SK-N-SH (cell line): ENCODE data around the gene PLEKHM3. TPM values are rescaled to one million over a fixed set of nuclear protein-coding genes. Genes with fewer than 3 reads are reported as not detected.

ENCODE experiments used
- CTCF ChIA-PET: fragments of 300-600, 350-600 bp; formaldehyde crosslinking; extraction: SDS; loops from one replicate; lab custom pipeline; 2021; lab: Yijun Ruan, JAX
- POLR2A ChIA-PET: fragments of 350-600 bp; sonication (Branson Sonifier 250); formaldehyde crosslinking; extraction: SDS; loops from one replicate; lab custom pipeline; 2020; ENCODE audit warnings: antibody characterized with exemption, inconsistent platforms; lab: Yijun Ruan, JAX
- DNase-seq: peaks from one replicate; pipeline ENCODE4 v3.0.0; 2012
- H2AFZ ChIP-seq: fragments of 200-600 bp; sonication (generic); 2 replicates; pipeline ENCODE4 v1.8.1; 2016; ENCODE audit warnings: antibody characterized with exemption, mild to moderate bottlenecking, low read depth
- H3F3A ChIP-seq: fragments of 200-600 bp; sonication (generic); replicated peaks from 2 replicates; pipeline ENCODE3; 2016; ENCODE audit warnings: antibody characterized with exemption, mild to moderate bottlenecking; ENCODE audit not compliant: insufficient read depth
- H3K27ac ChIP-seq, 2 experiments: fragments of 200-500 bp in 1 of 2; fragments of 200-600 bp in 1 of 2; sonication (Bioruptor generic) in 1 of 2; sonication (generic), shearing (Covaris generic) in 1 of 2; 2 replicates each; pipeline versions ENCODE4 v1.5.1 to v1.6.1; 2014 to 2016; ENCODE audit warnings: low read depth in 2 of 2, inconsistent platforms in 1 of 2, low read length in 1 of 2, mild to moderate bottlenecking in 1 of 2, mixed read lengths in 1 of 2
- H3K27me3 ChIP-seq: fragments of 200-600 bp; sonication (generic), shearing (Covaris generic); 2 replicates; pipeline ENCODE4 v1.6.1; 2016; ENCODE audit warnings: mixed run types; ENCODE audit not compliant: insufficient read depth
- H3K36me3 ChIP-seq, 2 experiments: fragments of 200-500 bp in 1 of 2; fragments of 200-600 bp in 1 of 2; sonication (Bioruptor generic) in 1 of 2; sonication (generic) in 1 of 2; replicated peaks in 1 of 2; 2 replicates each; pipeline versions ENCODE3 to v1.5.1; 2014 to 2016; ENCODE audit warnings: low read length in 1 of 2, mild to moderate bottlenecking in 1 of 2; ENCODE audit not compliant: insufficient read depth in 2 of 2, control insufficient read depth in 1 of 2
- H3K4me1 ChIP-seq, 2 experiments: fragments of 200-500 bp in 1 of 2; fragments of 200-600 bp in 1 of 2; sonication (Bioruptor generic) in 1 of 2; sonication (generic), shearing (Covaris generic) in 1 of 2; 2 replicates each; pipeline versions ENCODE4 v1.5.1 to v1.6.1; 2014 to 2016; ENCODE audit warnings: low read depth in 1 of 2, low read length in 1 of 2, mixed run types in 1 of 2; ENCODE audit not compliant: insufficient read depth in 2 of 2, control insufficient read depth in 1 of 2
- H3K4me2 ChIP-seq: fragments of 200-600 bp; sonication (generic), shearing (Covaris generic); 2 replicates; pipeline ENCODE4 v1.6.1; 2017; ENCODE audit warnings: mixed run types
- H3K4me3 ChIP-seq, 2 experiments: fragments of 200-500 bp in 1 of 2; fragments of 200-600 bp in 1 of 2; sonication (Bioruptor generic) in 1 of 2; sonication (generic), shearing (Covaris generic) in 1 of 2; 2 replicates each; pipeline versions ENCODE4 v1.5.1 to v1.8.1; 2014 to 2016; ENCODE audit warnings: low read depth in 2 of 2, inconsistent platforms in 1 of 2, low read length in 1 of 2, mild to moderate bottlenecking in 1 of 2, mixed read lengths in 1 of 2, moderate library complexity in 1 of 2
- H3K79me2 ChIP-seq: fragments of 200-600 bp; sonication (generic); 2 replicates; pipeline ENCODE4 v1.8.1; 2017; ENCODE audit warnings: mild to moderate bottlenecking; ENCODE audit not compliant: insufficient read depth
- H3K9ac ChIP-seq: fragments of 200-600 bp; sonication (generic); 2 replicates; pipeline ENCODE4 v1.6.1; 2017; ENCODE audit warnings: mixed run types
- H3K9me2 ChIP-seq: fragments of 200-600 bp; sonication (generic); 2 replicates; pipeline ENCODE4 v1.6.1; 2017; ENCODE audit warnings: mixed run types
- H3K9me3 ChIP-seq: fragments of 200-600 bp; sonication (generic); 2 replicates; pipeline ENCODE4 v1.6.1; 2017; ENCODE audit warnings: mixed run types, mild to moderate bottlenecking, moderate library complexity
- H4K20me1 ChIP-seq: fragments of 200-600 bp; sonication (generic); 2 replicates; pipeline ENCODE4 v1.6.1; 2017; ENCODE audit warnings: mild to moderate bottlenecking, mixed run types; ENCODE audit not compliant: insufficient read depth
- CHD2 ChIP-seq: fragments of 150-350 bp; IDR thresholded peaks from 2 replicates; pipeline ENCODE4 v1.6.1; 2018; ENCODE audit warnings: low read length; ENCODE audit not compliant: partially characterized antibody
- FOXM1 ChIP-seq: IDR thresholded peaks from 2 replicates; pipeline ENCODE4 v1.4.0; 2012; ENCODE audit warnings: low read depth, mild to moderate bottlenecking
- GABPA ChIP-seq: IDR thresholded peaks from 2 replicates; pipeline ENCODE4 v1.4.0; 2012; ENCODE audit warnings: low read depth, mild to moderate bottlenecking
- JUND ChIP-seq: IDR thresholded peaks from 2 replicates; pipeline ENCODE4 v1.4.0; 2012
- MXI1 ChIP-seq: IDR thresholded peaks from 2 replicates; pipeline ENCODE4 v1.6.1; 2012; ENCODE audit warnings: mild to moderate bottlenecking, low read depth, low read length, improper control_type of control experiment
- POLR2AphosphoS5 ChIP-seq: IDR thresholded peaks from 2 replicates; pipeline ENCODE4 v1.6.1; 2012; ENCODE audit warnings: low read depth, low read length
- RFX5 ChIP-seq: IDR thresholded peaks from 2 replicates; pipeline ENCODE4 v1.6.1; 2012; ENCODE audit warnings: mild to moderate bottlenecking, improper control_type of control experiment, low read length
- SIN3A ChIP-seq: IDR thresholded peaks from 2 replicates; pipeline ENCODE4 v1.6.1; 2012; ENCODE audit warnings: low read depth, mild to moderate bottlenecking, low read length, moderate library complexity, borderline replicate concordance
- TCF12 ChIP-seq: IDR thresholded peaks from 2 replicates; pipeline ENCODE4 v1.4.0; 2012
- YY1 ChIP-seq: IDR thresholded peaks from 2 replicates; pipeline ENCODE4 v1.4.0; 2012; ENCODE audit warnings: low read depth, mild to moderate bottlenecking
- ZBTB33 ChIP-seq: IDR thresholded peaks from 2 replicates; pipeline ENCODE4 v1.4.0; 2012; ENCODE audit warnings: low read depth, borderline replicate concordance
- WGBS: methylation state at CpG from one replicate; pipeline ENCODE4 v1.1.6; 2017; ENCODE audit warnings: low lambda C conversion rate; 5-methylcytosine and 5-hydroxymethylcytosine counted together
- polyA plus RNA-seq, 3 experiments: library from polyadenylated mRNA; depleted of rRNA; stranded (reverse); fragments of >200 nt; gene quantifications; 2 replicates each; pipeline ENCODE4 v1.2.3, GENCODE V29; 2012
- TF ChIP-seq, protein P1 (sequence below): fragments of 200-600 bp; sonication (generic); IDR thresholded peaks from 2 replicates; pipeline ENCODE4 v1.6.1; 2017; ENCODE audit warnings: antibody characterized with exemption, mild to moderate bottlenecking, moderate library complexity
- TF ChIP-seq, protein P2 (sequence below): IDR thresholded peaks from 2 replicates; pipeline ENCODE4; 2012
- TF ChIP-seq, protein P3 (sequence below): fragments of 150-350 bp; IDR thresholded peaks from 2 replicates; pipeline ENCODE4 v1.6.1; 2016; ENCODE audit warnings: mild to moderate bottlenecking, low read depth, low read length
- TF ChIP-seq, protein P4 (sequence below): IDR thresholded peaks from 2 replicates; pipeline ENCODE4 v1.6.1; 2012; ENCODE audit warnings: mild to moderate bottlenecking, low read depth, low read length, moderate library complexity

PLEKHM3 gene
- polyA plus RNA-seq, 1 of the 3 experiments (the other 2 are of a cell fraction) = 1.9 TPM

DNA sequence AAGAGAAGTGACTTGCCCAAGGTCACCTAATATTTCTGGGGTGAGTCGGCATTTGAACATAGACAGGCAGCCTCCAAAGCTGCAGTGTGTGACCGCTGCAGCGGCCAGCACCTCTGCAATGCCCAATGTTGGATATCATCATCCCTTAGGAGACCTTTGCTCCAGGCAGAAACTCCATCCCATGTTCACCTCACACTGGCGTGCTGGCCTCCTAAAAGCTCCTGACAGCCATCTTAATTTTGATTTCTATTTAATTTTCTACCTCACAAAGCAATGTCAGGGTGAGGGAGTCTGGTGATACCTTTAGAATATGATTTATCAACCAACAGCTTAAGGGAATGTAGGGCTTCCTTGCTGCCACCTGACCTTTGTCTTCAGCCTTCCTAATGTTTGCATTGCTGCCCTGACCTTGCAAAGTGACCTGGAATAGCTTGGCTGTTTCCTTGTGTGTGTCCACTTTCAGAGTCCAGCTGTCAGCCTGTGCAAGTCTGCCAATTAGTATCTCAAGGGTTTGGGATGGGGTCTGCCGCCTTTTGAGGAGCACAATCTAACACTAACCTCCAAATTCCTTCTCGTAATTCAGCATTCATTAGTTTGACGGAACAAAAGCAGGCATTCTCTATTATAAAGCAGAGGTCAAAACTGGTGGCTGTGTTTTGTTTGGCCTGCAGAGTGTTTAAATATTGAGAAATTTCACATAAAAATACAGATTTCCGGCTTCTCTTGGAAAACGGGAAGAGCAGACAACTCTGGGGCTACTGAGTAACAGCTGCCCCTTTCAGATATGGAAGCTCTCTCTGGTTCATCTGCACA lies 127.6 kb downstream of the PLEKHM3 start:
- no peak for DNase-seq
- WGBS = 96% methylated on average over 8 of the region's 9 CpGs
- Histone ChIP-seq H3F3A (no peaks in the 10 kb centered on the region), H3K36me3 (no peaks in the 10 kb centered on the region), H3K27me3 (no peaks in the 10 kb centered on the region), H3K9me3 (no peaks in the 10 kb centered on the region), H3K27ac (no peak overlapping the region), H3K4me1 (peaks cover 0 to 3% of the 10 kb centered on the region in 2 experiments; a peak in 1 of 4 replicates), H3K9me2 (no peaks in the 10 kb centered on the region), H2AFZ (no peak overlapping the region), H3K4me2 (no peak overlapping the region), H3K4me3 (no peak overlapping the region), H4K20me1 (no peaks in the 10 kb centered on the region), H3K79me2 (no peaks in the 10 kb centered on the region), H3K9ac (no peak overlapping the region)
- TF ChIP-seq, protein P1, sequence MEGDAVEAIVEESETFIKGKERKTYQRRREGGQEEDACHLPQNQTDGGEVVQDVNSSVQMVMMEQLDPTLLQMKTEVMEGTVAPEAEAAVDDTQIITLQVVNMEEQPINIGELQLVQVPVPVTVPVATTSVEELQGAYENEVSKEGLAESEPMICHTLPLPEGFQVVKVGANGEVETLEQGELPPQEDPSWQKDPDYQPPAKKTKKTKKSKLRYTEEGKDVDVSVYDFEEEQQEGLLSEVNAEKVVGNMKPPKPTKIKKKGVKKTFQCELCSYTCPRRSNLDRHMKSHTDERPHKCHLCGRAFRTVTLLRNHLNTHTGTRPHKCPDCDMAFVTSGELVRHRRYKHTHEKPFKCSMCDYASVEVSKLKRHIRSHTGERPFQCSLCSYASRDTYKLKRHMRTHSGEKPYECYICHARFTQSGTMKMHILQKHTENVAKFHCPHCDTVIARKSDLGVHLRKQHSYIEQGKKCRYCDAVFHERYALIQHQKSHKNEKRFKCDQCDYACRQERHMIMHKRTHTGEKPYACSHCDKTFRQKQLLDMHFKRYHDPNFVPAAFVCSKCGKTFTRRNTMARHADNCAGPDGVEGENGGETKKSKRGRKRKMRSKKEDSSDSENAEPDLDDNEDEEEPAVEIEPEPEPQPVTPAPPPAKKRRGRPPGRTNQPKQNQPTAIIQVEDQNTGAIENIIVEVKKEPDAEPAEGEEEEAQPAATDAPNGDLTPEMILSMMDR = no peak
- ChIA-PET CTCF (interaction anchor here (0.6 to 1.8 kb wide), 3 partner anchors 8 to 14 kb away, joined by 3 to 6 read pairs (median 3); no protein-coding TSS in a partner anchor), POLR2A (no interaction called here)

- no peak overlapping the region for H2AFZ ChIP-seq
- no peaks in the 10 kb centered on the region for H3K9me2 ChIP-seq
- H3K9me3 ChIP-seq = no peaks in the 10 kb centered on the region
- POLR2A ChIA-PET = no interaction called here
- WGBS = 92% methylated on average over 6 of the region's 6 CpGs
- H3K4me2 ChIP-seq = no peak overlapping the region
- peak; percentile 23 for DNase-seq
- no peaks in the 10 kb centered on the region for H3F3A ChIP-seq
- H3K4me3 ChIP-seq = no peak overlapping the region
- H3K79me2 ChIP-seq = no peaks in the 10 kb centered on the region
- peaks cover 0 to 3% of the 10 kb centered on the region in 2 experiments; a peak in 1 of 4 replicates for H3K4me1 ChIP-seq
- H4K20me1 ChIP-seq = no peaks in the 10 kb centered on the region
- no peaks in the 10 kb centered on the region for H3K36me3 ChIP-seq
- no peak overlapping the region for H3K9ac ChIP-seq
- no peaks in the 10 kb centered on the region for H3K27me3 ChIP-seq
- H3K27ac ChIP-seq = no peak overlapping the region
- CTCF ChIA-PET = interaction anchor here (0.6 to 1.8 kb wide), 4 partner anchors 9 to 204 kb away, joined by 3 to 6 read pairs (median 3); no protein-coding TSS in a partner anchor
- TF ChIP-seq, protein P2, sequence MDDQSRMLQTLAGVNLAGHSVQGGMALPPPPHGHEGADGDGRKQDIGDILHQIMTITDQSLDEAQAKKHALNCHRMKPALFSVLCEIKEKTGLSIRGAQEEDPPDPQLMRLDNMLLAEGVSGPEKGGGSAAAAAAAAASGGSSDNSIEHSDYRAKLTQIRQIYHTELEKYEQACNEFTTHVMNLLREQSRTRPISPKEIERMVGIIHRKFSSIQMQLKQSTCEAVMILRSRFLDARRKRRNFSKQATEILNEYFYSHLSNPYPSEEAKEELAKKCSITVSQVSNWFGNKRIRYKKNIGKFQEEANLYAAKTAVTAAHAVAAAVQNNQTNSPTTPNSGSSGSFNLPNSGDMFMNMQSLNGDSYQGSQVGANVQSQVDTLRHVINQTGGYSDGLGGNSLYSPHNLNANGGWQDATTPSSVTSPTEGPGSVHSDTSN = no peak
- TF ChIP-seq FOXM1 (no peak), ZBTB33 (no peak), RFX5 (no peak), JUND (no peak), TCF12 (no peak), YY1 (no peak), POLR2AphosphoS5 (no peak), SIN3A (no peak), CHD2 (no peak), GABPA (no peak), MXI1 (no peak)
- TF ChIP-seq, protein P3, sequence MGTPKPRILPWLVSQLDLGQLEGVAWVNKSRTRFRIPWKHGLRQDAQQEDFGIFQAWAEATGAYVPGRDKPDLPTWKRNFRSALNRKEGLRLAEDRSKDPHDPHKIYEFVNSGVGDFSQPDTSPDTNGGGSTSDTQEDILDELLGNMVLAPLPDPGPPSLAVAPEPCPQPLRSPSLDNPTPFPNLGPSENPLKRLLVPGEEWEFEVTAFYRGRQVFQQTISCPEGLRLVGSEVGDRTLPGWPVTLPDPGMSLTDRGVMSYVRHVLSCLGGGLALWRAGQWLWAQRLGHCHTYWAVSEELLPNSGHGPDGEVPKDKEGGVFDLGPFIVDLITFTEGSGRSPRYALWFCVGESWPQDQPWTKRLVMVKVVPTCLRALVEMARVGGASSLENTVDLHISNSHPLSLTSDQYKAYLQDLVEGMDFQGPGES = no peak
- TF ChIP-seq, protein P4, sequence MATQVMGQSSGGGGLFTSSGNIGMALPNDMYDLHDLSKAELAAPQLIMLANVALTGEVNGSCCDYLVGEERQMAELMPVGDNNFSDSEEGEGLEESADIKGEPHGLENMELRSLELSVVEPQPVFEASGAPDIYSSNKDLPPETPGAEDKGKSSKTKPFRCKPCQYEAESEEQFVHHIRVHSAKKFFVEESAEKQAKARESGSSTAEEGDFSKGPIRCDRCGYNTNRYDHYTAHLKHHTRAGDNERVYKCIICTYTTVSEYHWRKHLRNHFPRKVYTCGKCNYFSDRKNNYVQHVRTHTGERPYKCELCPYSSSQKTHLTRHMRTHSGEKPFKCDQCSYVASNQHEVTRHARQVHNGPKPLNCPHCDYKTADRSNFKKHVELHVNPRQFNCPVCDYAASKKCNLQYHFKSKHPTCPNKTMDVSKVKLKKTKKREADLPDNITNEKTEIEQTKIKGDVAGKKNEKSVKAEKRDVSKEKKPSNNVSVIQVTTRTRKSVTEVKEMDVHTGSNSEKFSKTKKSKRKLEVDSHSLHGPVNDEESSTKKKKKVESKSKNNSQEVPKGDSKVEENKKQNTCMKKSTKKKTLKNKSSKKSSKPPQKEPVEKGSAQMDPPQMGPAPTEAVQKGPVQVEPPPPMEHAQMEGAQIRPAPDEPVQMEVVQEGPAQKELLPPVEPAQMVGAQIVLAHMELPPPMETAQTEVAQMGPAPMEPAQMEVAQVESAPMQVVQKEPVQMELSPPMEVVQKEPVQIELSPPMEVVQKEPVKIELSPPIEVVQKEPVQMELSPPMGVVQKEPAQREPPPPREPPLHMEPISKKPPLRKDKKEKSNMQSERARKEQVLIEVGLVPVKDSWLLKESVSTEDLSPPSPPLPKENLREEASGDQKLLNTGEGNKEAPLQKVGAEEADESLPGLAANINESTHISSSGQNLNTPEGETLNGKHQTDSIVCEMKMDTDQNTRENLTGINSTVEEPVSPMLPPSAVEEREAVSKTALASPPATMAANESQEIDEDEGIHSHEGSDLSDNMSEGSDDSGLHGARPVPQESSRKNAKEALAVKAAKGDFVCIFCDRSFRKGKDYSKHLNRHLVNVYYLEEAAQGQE = no peak
Measured at GRCh38 chr2:207896525-207897285, 128.6 kb downstream of the PLEKHM3 start.
